Measurements from ENCODE around the gene APOLD1. TPM values are rescaled to one million over a fixed set of nuclear protein-coding genes. Genes with fewer than 3 reads are reported as not detected.
A peak's percentile ranks its signal among the peaks of the same experiment; 100 is the strongest.

APOLD1 gene
- total and polyA plus RNA-seq, 2 of the 4 experiments (the other 2 are of a cell fraction) = 2.3 to 4.5 TPM

DNA sequence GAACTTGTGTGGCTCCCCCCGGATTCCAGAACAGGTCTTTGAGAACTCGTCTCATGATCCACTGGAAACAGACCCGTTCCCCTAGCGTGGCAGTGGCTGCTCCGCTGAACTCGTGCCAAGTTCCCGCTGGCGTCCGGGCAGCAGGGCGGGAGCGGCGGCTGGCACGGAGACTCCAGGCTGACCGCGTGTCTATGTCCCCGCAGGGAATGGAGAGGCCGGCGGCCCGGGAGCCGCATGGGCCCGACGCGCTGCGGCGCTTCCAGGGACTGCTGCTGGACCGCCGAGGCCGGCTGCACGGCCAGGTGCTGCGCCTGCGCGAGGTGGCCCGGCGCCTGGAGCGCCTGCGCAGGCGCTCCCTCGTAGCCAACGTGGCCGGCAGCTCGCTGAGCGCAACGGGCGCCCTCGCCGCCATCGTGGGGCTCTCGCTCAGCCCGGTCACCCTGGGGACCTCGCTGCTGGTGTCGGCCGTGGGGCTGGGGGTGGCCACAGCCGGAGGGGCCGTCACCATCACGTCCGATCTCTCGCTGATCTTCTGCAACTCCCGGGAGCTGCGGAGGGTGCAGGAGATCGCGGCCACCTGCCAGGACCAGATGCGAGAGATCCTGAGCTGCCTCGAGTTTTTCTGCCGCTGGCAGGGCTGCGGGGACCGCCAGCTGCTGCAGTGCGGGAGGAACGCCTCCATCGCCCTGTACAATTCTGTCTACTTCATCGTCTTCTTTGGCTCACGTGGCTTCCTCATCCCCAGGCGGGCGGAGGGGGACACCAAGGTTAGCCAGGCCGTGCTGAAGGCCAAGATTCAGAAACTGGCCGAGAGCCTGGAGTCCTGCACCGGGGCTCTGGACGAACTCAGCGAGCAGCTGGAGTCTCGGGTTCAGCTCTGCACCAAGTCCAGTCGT lies 1.5 kb downstream of the APOLD1 start (continued):
- TF ChIP-seq POLR2A (IDR thresholded peaks at IDR 0.05; ENCODE audit: low read depth, low read length) (no peak), USF2 (IDR thresholded peaks at IDR 0.05; ENCODE audit: low read depth, low read length) (peak; percentile 20; the same call in 1 of the 2 replicates)

DNA sequence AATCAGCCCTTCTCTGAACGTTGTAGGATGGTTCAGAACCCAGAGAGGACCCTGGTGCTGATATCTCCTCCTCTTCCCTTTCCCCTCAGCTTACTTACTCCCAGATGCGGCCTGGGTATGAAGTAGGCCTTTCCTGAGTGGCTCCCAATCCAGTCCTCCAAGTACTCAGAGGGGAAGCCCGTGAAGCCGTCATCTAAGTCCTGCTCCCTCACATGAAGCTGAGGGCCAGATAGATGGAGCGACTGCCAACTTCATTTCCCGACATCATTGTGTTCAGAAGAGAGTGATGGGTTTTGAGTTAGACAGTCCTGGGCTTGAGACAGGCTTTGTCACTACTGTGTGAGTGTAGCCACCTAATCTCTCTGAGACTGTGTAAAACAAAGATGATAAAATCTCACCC lies 2.7 kb downstream of the APOLD1 start:
- H2AK5ac ChIP-seq (ENCODE audit: low read depth, low read length) = peak overlapping the region; percentile 96
- peak overlapping the region; percentile 91; the same call in 1 of the 2 replicates for H2BK120ac ChIP-seq (ENCODE audit: low read depth, low read length)
- H3K9ac ChIP-seq (ENCODE audit: low read depth, low read length) = peak overlapping the region; percentile 38; the same call in 1 of the 2 replicates
- peaks cover 8 to 37% of the 10 kb centered on the region in 2 experiments; a peak in 3 of 4 replicates for H3K79me1 ChIP-seq (ENCODE audit: low read depth in 1 of 2, low read length in 2 of 2)
- WGBS, 2 experiments (ENCODE audit: extremely low coverage in 2 of 2, insufficient read length in 1 of 2) = 90% methylated on average over 2 of the region's 6 CpGs; no CpG with 5 or more reads in 1 of the 2 experiments
- H2BK20ac ChIP-seq (ENCODE audit: low read depth, low read length) = peak overlapping the region; percentile 83
- ChIA-PET CTCF (interaction anchor here (0.6 to 1.2 kb wide), 3 partner anchors 9 to 75 kb away, joined by 3 to 4 read pairs (median 4); partner anchors contain the start of gene DDX47), POLR2A (ENCODE audit: unreplicated experiment) (interaction anchor here (1.0 kb wide), 1 partner anchor 63 kb away, joined by 5 read pairs; no protein-coding TSS in a partner anchor)
- H3K27ac ChIP-seq (ENCODE audit: insufficient read depth, low read length) = no peak overlapping the region
- H4K91ac ChIP-seq (ENCODE audit: insufficient read depth, low read depth, low read length) = peak overlapping the region; percentile 96
- peak overlapping the region; percentile 35; the same call in 1 of the 2 replicates for H3K14ac ChIP-seq (replicated peaks; ENCODE audit: low read depth, low read length)
- peaks cover 19% of the 10 kb centered on the region for H3K4me1 ChIP-seq (ENCODE audit: control insufficient read depth, insufficient read depth, low read length)
- H4K20me1 ChIP-seq (ENCODE audit: insufficient read depth, low read length) = no peaks in the 10 kb centered on the region
- H2AFZ ChIP-seq (replicated peaks; ENCODE audit: low read length, poor library complexity) = no peak overlapping the region
- H3K36me3 ChIP-seq (ENCODE audit: control insufficient read depth, insufficient read depth, low read length) = no peaks in the 10 kb centered on the region
- ATAC-seq (ENCODE audit: low read depth) = no peak
- peaks cover 8% of the 10 kb centered on the region; the same call in 1 of the 2 replicates for H3K9me1 ChIP-seq (ENCODE audit: insufficient read depth, low read length)
- H3K27me3 ChIP-seq (ENCODE audit: control insufficient read depth, insufficient read depth, low read length) = no peaks in the 10 kb centered on the region
- H3K56ac ChIP-seq (ENCODE audit: extremely low read depth, insufficient read depth, low read length) = no peak overlapping the region
- H3K4me3 ChIP-seq (ENCODE audit: insufficient read depth, low read depth, low read length) = no peak overlapping the region
- peak overlapping the region; percentile 89 to 99 for H4K8ac ChIP-seq (ENCODE audit: low read depth in 2 of 2, low read length in 2 of 2)
- H3K23ac ChIP-seq (ENCODE audit: low read depth, low read length) = peak overlapping the region; percentile 98
- peak overlapping the region; percentile 93 for H4K5ac ChIP-seq (ENCODE audit: low read depth, low read length)
- no TSS peak for BruUV-seq (replicated peaks)
- in situ Hi-C loops (cut with MboI; ENCODE audit: low sequenced_read_pairs) (no loop called here), intact Hi-C loops (cut with micrococcal nuclease) (loop anchor here (1.0 to 10.0 kb wide), 7 partner anchors 49 to 434 kb away; no protein-coding TSS in a partner anchor), dilution Hi-C loops (cut with HindIII; ENCODE audit: low sequenced_read_pairs, unreplicated experiment) (no loop called here)
- no peak overlapping the region for H3K4me2 ChIP-seq (ENCODE audit: low read depth, low read length)
- no peaks in the 10 kb centered on the region for H3K9me3 ChIP-seq (ENCODE audit: control insufficient read depth, insufficient read depth, low read length)
- peak overlapping the region; percentile 45 for H2AK9ac ChIP-seq (replicated peaks; ENCODE audit: low read depth, low read length, poor library complexity)
- peak overlapping the region; percentile 15 for H2BK5ac ChIP-seq (ENCODE audit: low read depth, low read length, poor library complexity, severe bottlenecking)
- DNase-seq = peak; percentile 16
- peak overlapping the region; percentile 98; the same call in 2 of the 3 replicates for H2BK15ac ChIP-seq (ENCODE audit: low read depth, low read length)
- no peak overlapping the region; the same call in 1 of the 2 replicates for H3K18ac ChIP-seq (ENCODE audit: low read depth, low read length)
- peak overlapping the region; percentile 97 for H3K4ac ChIP-seq (ENCODE audit: low read depth, low read length)
- TF ChIP-seq RAD21 (IDR thresholded peaks at IDR 0.05; ENCODE audit: low read length) (no peak), POLR2A (IDR thresholded peaks at IDR 0.05; ENCODE audit: low read depth, low read length) (no peak), BHLHE40 (IDR thresholded peaks at IDR 0.05; ENCODE audit: low read depth, low read length) (no peak), CHD1 (IDR thresholded peaks at IDR 0.05; ENCODE audit: low read depth, low read length) (no peak), RFX5 (IDR thresholded peaks at IDR 0.05; ENCODE audit: low read depth, low read length) (no peak), MAFK (IDR thresholded peaks at IDR 0.05; ENCODE audit: low read depth, low read length) (no peak), MXI1 (IDR thresholded peaks at IDR 0.05; ENCODE audit: borderline replicate concordance, low read depth, low read length) (no peak), MAZ (IDR thresholded peaks at IDR 0.05; ENCODE audit: borderline replicate concordance, low read depth, low read length) (no peak), CEBPB (IDR thresholded peaks at IDR 0.05; ENCODE audit: low read depth, low read length) (no peak), RCOR1 (IDR thresholded peaks at IDR 0.05; ENCODE audit: insufficient replicate concordance, low read length) (no peak)
- TF ChIP-seq, protein P1, sequence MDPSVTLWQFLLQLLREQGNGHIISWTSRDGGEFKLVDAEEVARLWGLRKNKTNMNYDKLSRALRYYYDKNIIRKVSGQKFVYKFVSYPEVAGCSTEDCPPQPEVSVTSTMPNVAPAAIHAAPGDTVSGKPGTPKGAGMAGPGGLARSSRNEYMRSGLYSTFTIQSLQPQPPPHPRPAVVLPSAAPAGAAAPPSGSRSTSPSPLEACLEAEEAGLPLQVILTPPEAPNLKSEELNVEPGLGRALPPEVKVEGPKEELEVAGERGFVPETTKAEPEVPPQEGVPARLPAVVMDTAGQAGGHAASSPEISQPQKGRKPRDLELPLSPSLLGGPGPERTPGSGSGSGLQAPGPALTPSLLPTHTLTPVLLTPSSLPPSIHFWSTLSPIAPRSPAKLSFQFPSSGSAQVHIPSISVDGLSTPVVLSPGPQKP (IDR thresholded peaks at IDR 0.05; ENCODE audit: borderline replicate concordance, low read depth, low read length) = no peak

Measured in IMR-90 (cell line).